H9 (cell line): ENCODE results near the gene P2RY14. TPM values are rescaled to one million over a fixed set of nuclear protein-coding genes. Genes with fewer than 3 reads are reported as not detected.

Experiments
- DNase-seq: peaks from one replicate; pipeline ENCODE4 v3.0.0-alpha.2; 2017
- H2AFZ ChIP-seq: one replicate; pipeline ENCODE4 v1.6.1; 2013; ENCODE audit warnings: mild to moderate bottlenecking, low read length, control low read depth, moderate library complexity
- H2AK5ac ChIP-seq: 2 replicates; pipeline ENCODE4 v1.6.1; 2013; ENCODE audit warnings: low read length, control low read depth, mixed read lengths; ENCODE audit not compliant: insufficient read length
- H2BK120ac ChIP-seq: one replicate; pipeline ENCODE4 v1.6.1; 2013; ENCODE audit warnings: low read depth, mild to moderate bottlenecking, low read length, control low read depth, inconsistent platforms; ENCODE audit not compliant: poor library complexity, severe bottlenecking
- H2BK12ac ChIP-seq: 2 replicates; pipeline ENCODE4 v1.6.1; 2013; ENCODE audit warnings: low read length, control low read depth, mixed read lengths, low read depth; ENCODE audit not compliant: insufficient read length
- H2BK15ac ChIP-seq: 2 replicates; pipeline ENCODE4 v1.6.1; 2013; ENCODE audit warnings: low read depth, low read length, control low read depth
- H2BK20ac ChIP-seq: one replicate; pipeline ENCODE4 v1.6.1; 2013; ENCODE audit warnings: low read depth, mild to moderate bottlenecking, low read length, control low read depth, inconsistent platforms; ENCODE audit not compliant: poor library complexity, severe bottlenecking
- H2BK5ac ChIP-seq: 2 replicates; pipeline ENCODE4 v1.6.1; 2013; ENCODE audit warnings: low read length, control low read depth, mixed read lengths; ENCODE audit not compliant: insufficient read length
- H3K14ac ChIP-seq: 2 replicates; pipeline ENCODE4 v1.6.1; 2013; ENCODE audit warnings: low read length, control low read depth; ENCODE audit not compliant: insufficient read depth
- H3K18ac ChIP-seq: 2 replicates; pipeline ENCODE4 v1.6.1; 2013; ENCODE audit warnings: low read depth, mild to moderate bottlenecking, mixed read lengths, low read length, control low read depth; ENCODE audit not compliant: insufficient read length
- H3K23ac ChIP-seq: 2 replicates; pipeline ENCODE4 v1.6.1; 2013; ENCODE audit warnings: low read length, control low read depth, mixed read lengths, low read depth; ENCODE audit not compliant: insufficient read length
- H3K23me2 ChIP-seq: 2 replicates; pipeline ENCODE4 v1.6.1; 2013; ENCODE audit warnings: low read depth, mild to moderate bottlenecking, mixed read lengths, low read length, control low read depth; ENCODE audit not compliant: insufficient read length, poor library complexity, severe bottlenecking
- H3K27ac ChIP-seq: 2 replicates; pipeline ENCODE4 v1.5.1; 2013; ENCODE audit warnings: low read length, control low read depth, mixed read lengths, low read depth; ENCODE audit not compliant: insufficient read length
- H3K27me3 ChIP-seq: 2 replicates; pipeline ENCODE4 v1.6.1; 2013; ENCODE audit warnings: low read length, control low read depth, inconsistent platforms; ENCODE audit not compliant: insufficient read depth
- H3K4ac ChIP-seq: 2 replicates; pipeline ENCODE4 v1.6.1; 2013; ENCODE audit warnings: low read depth, mild to moderate bottlenecking, control low read depth, inconsistent platforms, low read length, moderate library complexity
- H3K4me1 ChIP-seq: 2 replicates; pipeline ENCODE4 v1.6.1; 2013; ENCODE audit warnings: low read length, control low read depth, inconsistent platforms; ENCODE audit not compliant: insufficient read depth
- H3K4me2 ChIP-seq: 2 replicates; pipeline ENCODE4 v1.6.1; 2013; ENCODE audit warnings: low read length, control low read depth, mixed read lengths; ENCODE audit not compliant: insufficient read length, insufficient read depth
- H3K56ac ChIP-seq: 2 replicates; pipeline ENCODE4 v1.6.1; 2013; ENCODE audit warnings: low read depth, mild to moderate bottlenecking, mixed read lengths, low read length, control low read depth; ENCODE audit not compliant: insufficient read length
- H3K79me1 ChIP-seq: 2 replicates; pipeline ENCODE4 v1.6.1; 2013; ENCODE audit warnings: low read depth, mild to moderate bottlenecking, moderate library complexity, low read length, control low read depth, inconsistent platforms; ENCODE audit not compliant: insufficient read depth, poor library complexity, severe bottlenecking
- H3K79me2 ChIP-seq: 2 replicates; pipeline ENCODE4 v1.6.1; 2013; ENCODE audit warnings: low read length, control low read depth, inconsistent platforms; ENCODE audit not compliant: insufficient read depth
- H3K9ac ChIP-seq: 2 replicates; pipeline ENCODE4 v1.6.1; 2013; ENCODE audit warnings: low read length, control low read depth, mixed read lengths; ENCODE audit not compliant: insufficient read length; ENCODE audit errors: extremely low read depth
- H3K9me3 ChIP-seq: one replicate; pipeline ENCODE4 v1.6.1; 2013; ENCODE audit warnings: low read depth, low read length, inconsistent platforms; ENCODE audit not compliant: control insufficient read depth
- H3T11ph ChIP-seq: one replicate; pipeline ENCODE4 v1.6.1; 2013; ENCODE audit warnings: mild to moderate bottlenecking, low read length, control low read depth, inconsistent platforms
- H4K20me1 ChIP-seq: one replicate; pipeline ENCODE4 v1.6.1; 2013; ENCODE audit not compliant: control insufficient read depth, insufficient read length, insufficient read depth
- H4K5ac ChIP-seq: 2 replicates; pipeline ENCODE4 v1.6.1; 2013; ENCODE audit warnings: low read depth, mild to moderate bottlenecking, mixed read lengths, low read length, control low read depth; ENCODE audit not compliant: insufficient read length
- H4K8ac ChIP-seq: replicated peaks from 2 replicates; pipeline ENCODE4 v1.6.1; 2013; ENCODE audit warnings: low read length, control low read depth, mixed read lengths, low read depth; ENCODE audit not compliant: insufficient read length
- H4K91ac ChIP-seq: 2 replicates; pipeline ENCODE4 v1.6.1; 2013; ENCODE audit warnings: low read depth, mild to moderate bottlenecking, moderate library complexity, mixed read lengths, low read length, control low read depth; ENCODE audit not compliant: insufficient read length
- H3K27ac Mint-ChIP-seq, 3 experiments: 2 replicates in 2 of 3; 3 replicates in 1 of 3; pipeline ENCODE4 v1.8.0; 2020 to 2021; ENCODE audit warnings: mixed read lengths in 3 of 3, mild to moderate bottlenecking in 1 of 3, moderate library complexity in 1 of 3
- H3K27me3 Mint-ChIP-seq: 2 replicates; pipeline ENCODE4 v1.8.0; 2021; ENCODE audit warnings: low read depth, mild to moderate bottlenecking, moderate library complexity, mixed read lengths
- H3K36me3 Mint-ChIP-seq, 3 experiments: 2 replicates in 2 of 3; 3 replicates in 1 of 3; pipeline ENCODE4 v1.8.0; 2020 to 2021; ENCODE audit warnings: low read depth in 3 of 3, mixed read lengths in 3 of 3; ENCODE audit not compliant: insufficient read depth in 1 of 3
- H3K4me1 Mint-ChIP-seq, 2 experiments: 2 replicates each; pipeline ENCODE4 v1.8.0; 2020; ENCODE audit warnings: mixed read lengths in 2 of 2
- H3K4me3 Mint-ChIP-seq, 2 experiments: 2 replicates in 1 of 2; 3 replicates in 1 of 2; pipeline ENCODE4 v1.8.0; 2020 to 2021; ENCODE audit warnings: mild to moderate bottlenecking in 2 of 2, mixed read lengths in 2 of 2, moderate library complexity in 1 of 2
- H3K9me3 Mint-ChIP-seq, 2 experiments: 2 replicates in 1 of 2; 3 replicates in 1 of 2; pipeline ENCODE4 v1.8.0; 2020; ENCODE audit warnings: mild to moderate bottlenecking in 2 of 2, mixed read lengths in 2 of 2, moderate library complexity in 1 of 2
- WGBS: extraction: QIAGEN DNeasy Blood & Tissue Kit; methylation state at CpG from one replicate; pipeline ENCODE4 v1.1.7; 2013; ENCODE audit warnings: missing lambda C conversion rate, low lambda C conversion rate, mixed read lengths; ENCODE audit not compliant: insufficient read length; ENCODE audit errors: extremely low coverage; 5-methylcytosine and 5-hydroxymethylcytosine counted together
- total RNA-seq: library from RNA; stranded (reverse); gene quantifications from 2 replicates; pipeline ENCODE4 v1.2.1, GENCODE V29; 2021
- TF ChIP-seq, protein P1 (sequence below): fragments of 200-600 bp; sonication (generic); conservative IDR thresholded peaks from 3 replicates; pipeline ENCODE4 v1.8.0; 2021; ENCODE audit warnings: antibody characterized with exemption, mild to moderate bottlenecking

P2RY14 gene
- total RNA-seq, 1 experiment from 2014 or later, result not detected

DNA sequence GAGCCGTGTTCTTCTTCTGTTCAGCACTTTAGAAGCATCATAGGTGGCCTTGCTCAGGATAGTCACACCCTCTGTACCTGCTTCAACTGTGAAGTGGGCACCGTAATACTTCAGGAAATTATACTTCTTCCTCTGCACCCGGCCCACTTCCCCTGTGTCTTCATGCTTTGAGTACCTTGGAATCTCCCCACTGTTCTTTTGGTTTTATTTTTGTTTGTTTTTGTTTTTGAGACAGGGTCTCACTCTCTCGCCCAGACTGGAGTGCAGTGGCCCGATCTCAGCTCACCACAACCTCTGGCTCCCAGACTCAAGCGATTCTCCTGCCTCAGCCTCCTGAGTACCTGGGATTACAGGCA lies 1.7 kb downstream of the P2RY14 start:
- no peak overlapping the region for H2BK20ac ChIP-seq
- Mint-ChIP-seq H3K9me3 (no peaks in the 10 kb centered on the region), H3K36me3 (no peaks in the 10 kb centered on the region), H3K4me3 (no peak overlapping the region), H3K4me1 (peaks cover 4 to 8% of the 10 kb centered on the region in 2 experiments; a peak in 3 of 4 replicates), H3K27ac (no peak overlapping the region; a peak in 1 of 7 replicates), H3K27me3 (no peaks in the 10 kb centered on the region)
- H3K79me2 ChIP-seq, result no peaks in the 10 kb centered on the region
- H3K4ac ChIP-seq, result no peak overlapping the region
- TF ChIP-seq, protein P1, sequence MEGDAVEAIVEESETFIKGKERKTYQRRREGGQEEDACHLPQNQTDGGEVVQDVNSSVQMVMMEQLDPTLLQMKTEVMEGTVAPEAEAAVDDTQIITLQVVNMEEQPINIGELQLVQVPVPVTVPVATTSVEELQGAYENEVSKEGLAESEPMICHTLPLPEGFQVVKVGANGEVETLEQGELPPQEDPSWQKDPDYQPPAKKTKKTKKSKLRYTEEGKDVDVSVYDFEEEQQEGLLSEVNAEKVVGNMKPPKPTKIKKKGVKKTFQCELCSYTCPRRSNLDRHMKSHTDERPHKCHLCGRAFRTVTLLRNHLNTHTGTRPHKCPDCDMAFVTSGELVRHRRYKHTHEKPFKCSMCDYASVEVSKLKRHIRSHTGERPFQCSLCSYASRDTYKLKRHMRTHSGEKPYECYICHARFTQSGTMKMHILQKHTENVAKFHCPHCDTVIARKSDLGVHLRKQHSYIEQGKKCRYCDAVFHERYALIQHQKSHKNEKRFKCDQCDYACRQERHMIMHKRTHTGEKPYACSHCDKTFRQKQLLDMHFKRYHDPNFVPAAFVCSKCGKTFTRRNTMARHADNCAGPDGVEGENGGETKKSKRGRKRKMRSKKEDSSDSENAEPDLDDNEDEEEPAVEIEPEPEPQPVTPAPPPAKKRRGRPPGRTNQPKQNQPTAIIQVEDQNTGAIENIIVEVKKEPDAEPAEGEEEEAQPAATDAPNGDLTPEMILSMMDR, result no peak
- no peak overlapping the region for H2AFZ ChIP-seq
- H3K27me3 ChIP-seq, result no peaks in the 10 kb centered on the region
- no peaks in the 10 kb centered on the region for H3K9me3 ChIP-seq
- H2BK15ac ChIP-seq, result no peak overlapping the region
- no peak overlapping the region for H3K4me2 ChIP-seq
- H3K79me1 ChIP-seq, result peaks cover 3% of the 10 kb centered on the region
- H3K4me1 ChIP-seq, result no peaks in the 10 kb centered on the region; the same call in 1 of the 2 replicates
- H3K23ac ChIP-seq, result no peak overlapping the region
- H3K27ac ChIP-seq, result no peak overlapping the region
- H3K9ac ChIP-seq, result no peak overlapping the region
- no peak overlapping the region for H3K18ac ChIP-seq
- H2BK120ac ChIP-seq, result no peak overlapping the region
- DNase-seq, result no peak
- H3K14ac ChIP-seq, result no peak overlapping the region
- no peak overlapping the region for H2BK5ac ChIP-seq
- H2BK12ac ChIP-seq, result no peak overlapping the region
- no peaks in the 10 kb centered on the region for H3K23me2 ChIP-seq
- no CpG with 5 or more reads among the region's 6 CpGs for WGBS
- no peak overlapping the region for H3T11ph ChIP-seq
- H4K20me1 ChIP-seq, result no peaks in the 10 kb centered on the region
- no peak overlapping the region for H3K56ac ChIP-seq
- H2AK5ac ChIP-seq, result no peak overlapping the region
- no peak overlapping the region for H4K8ac ChIP-seq
- H4K91ac ChIP-seq, result no peak overlapping the region
- no peak overlapping the region for H4K5ac ChIP-seq
